ENCODE measurements around the gene NPC2.

NPC2 gene

GRCh38 chr14:74502236-74503019 is 9.3 kb upstream of the NPC2 start:
- TF ChIP-seq FOXP2 (optimal IDR thresholded peaks at IDR 0.05; ENCODE audit: borderline replicate concordance, extremely low read depth, extremely low read length, insufficient read depth): no peak
- no peak for TF ChIP-seq REST (IDR thresholded peaks at IDR 0.05; ENCODE audit: insufficient read depth in 1 of 2, low read depth in 2 of 2, low read length in 2 of 2)
- TF ChIP-seq SIN3A (IDR thresholded peaks at IDR 0.05; ENCODE audit: borderline replicate concordance, insufficient read depth, low read length): no peak
- TF ChIP-seq TAF1 (IDR thresholded peaks at IDR 0.05; ENCODE audit: borderline replicate concordance, insufficient read depth, low read length): no peak
- no peak for TF ChIP-seq POLR2AphosphoS5 (IDR thresholded peaks at IDR 0.05; ENCODE audit: low read depth, low read length)

DNA sequence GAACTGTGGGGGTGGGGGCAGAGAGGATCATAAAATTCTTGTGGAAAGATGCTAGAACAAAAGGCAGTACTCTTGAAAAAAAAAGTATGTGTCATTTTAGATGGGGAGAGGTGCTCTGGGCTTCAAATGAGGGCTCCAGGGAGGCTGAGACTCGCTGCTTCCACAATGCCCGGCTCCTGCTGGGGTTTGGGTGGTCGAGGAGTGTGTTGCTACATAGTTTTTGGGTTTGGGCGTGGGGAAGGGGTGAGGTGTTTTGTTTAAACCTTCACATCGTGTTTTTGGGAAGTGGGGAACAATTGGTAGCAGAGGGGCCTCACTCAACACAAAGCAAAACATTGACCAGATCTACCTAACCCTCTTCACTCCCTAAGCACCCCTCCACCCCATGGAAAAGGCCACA is 8.6 kb upstream of the NPC2 start:
- no peak for TF ChIP-seq FOXP2 (optimal IDR thresholded peaks at IDR 0.05; ENCODE audit: borderline replicate concordance, extremely low read depth, extremely low read length, insufficient read depth)

DNA sequence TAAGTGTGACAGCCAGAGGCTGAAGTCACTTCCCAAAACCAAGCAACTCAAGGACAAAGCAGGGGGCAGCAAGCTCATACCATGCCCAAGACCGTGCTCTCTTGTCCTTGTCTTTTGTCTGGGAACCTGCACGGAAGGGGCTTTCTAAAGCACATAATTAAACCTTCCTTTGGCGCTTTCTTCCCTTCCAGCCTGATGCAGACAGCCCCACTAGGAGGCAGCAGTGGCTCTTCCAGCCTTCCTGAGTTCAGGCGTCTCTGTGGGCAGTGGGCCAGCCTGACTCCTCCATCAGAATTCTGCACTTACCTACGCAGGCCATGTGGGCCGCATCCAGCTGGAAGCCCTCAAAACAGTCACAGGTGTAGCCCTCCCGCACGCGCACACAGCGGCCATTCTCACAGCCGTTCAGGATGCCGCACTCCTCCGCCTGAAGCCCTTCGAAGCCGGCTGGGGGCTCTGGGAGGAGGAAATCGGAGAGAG is 8.1 kb upstream of the NPC2 start:
- no peak for TF ChIP-seq REST (IDR thresholded peaks at IDR 0.05; ENCODE audit: insufficient read depth in 1 of 2, low read depth in 2 of 2, low read length in 2 of 2)
- no peak for TF ChIP-seq POLR2AphosphoS5 (IDR thresholded peaks at IDR 0.05; ENCODE audit: low read depth, low read length)
- TF ChIP-seq TAF1 (IDR thresholded peaks at IDR 0.05; ENCODE audit: borderline replicate concordance, insufficient read depth, low read length): no peak

DNA sequence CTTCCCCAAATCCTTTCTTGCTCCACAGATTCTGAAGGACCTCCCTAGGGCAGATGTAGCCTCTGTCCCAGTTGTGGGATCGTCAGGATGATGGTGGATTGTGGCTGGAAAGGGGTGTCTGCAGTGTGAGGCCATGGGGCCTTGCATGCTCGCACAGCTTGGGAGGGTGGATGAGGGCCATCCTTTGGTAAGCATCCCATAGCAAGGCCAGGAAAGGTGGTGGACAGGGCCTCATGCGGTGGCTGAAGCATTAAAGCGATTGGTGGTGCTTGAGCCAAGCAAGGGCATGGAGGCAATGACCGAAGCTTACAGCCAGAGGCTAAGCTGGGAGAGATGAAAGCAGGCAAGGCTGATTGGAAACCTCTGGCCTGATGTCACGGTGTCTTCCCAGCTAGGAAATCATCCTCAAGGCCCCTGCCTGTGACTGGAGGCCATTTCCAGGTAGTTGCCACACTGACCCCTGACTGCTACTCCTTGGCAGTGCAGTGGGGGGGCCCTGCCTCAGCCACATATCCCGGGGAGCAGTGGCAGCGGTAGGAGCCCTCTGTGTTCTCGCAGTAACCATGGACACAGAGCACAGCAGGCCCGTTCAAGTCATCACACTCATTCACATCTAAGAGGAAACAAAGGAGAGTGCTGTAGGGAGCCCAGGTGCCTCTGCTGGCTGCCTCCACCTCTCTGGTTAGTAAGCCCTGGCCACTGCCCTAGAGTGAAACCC is 7.5 kb upstream of the NPC2 start:
- TF ChIP-seq REST (IDR thresholded peaks at IDR 0.05; ENCODE audit: insufficient read depth in 1 of 2, low read depth in 2 of 2, low read length in 2 of 2) (no peak), SIN3A (IDR thresholded peaks at IDR 0.05; ENCODE audit: borderline replicate concordance, insufficient read depth, low read length) (no peak), TAF1 (IDR thresholded peaks at IDR 0.05; ENCODE audit: borderline replicate concordance, insufficient read depth, low read length) (no peak), FOXP2 (optimal IDR thresholded peaks at IDR 0.05; ENCODE audit: borderline replicate concordance, extremely low read depth, extremely low read length, insufficient read depth) (no peak), POLR2AphosphoS5 (IDR thresholded peaks at IDR 0.05; ENCODE audit: low read depth, low read length) (no peak)

GRCh38 chr14:74495356-74495755 is 2.3 kb upstream of the NPC2 start:
- TF ChIP-seq SIN3A (IDR thresholded peaks at IDR 0.05; ENCODE audit: borderline replicate concordance, insufficient read depth, low read length) (no peak), TAF1 (IDR thresholded peaks at IDR 0.05; ENCODE audit: borderline replicate concordance, insufficient read depth, low read length) (no peak), FOXP2 (optimal IDR thresholded peaks at IDR 0.05; ENCODE audit: borderline replicate concordance, extremely low read depth, extremely low read length, insufficient read depth) (no peak), REST (IDR thresholded peaks at IDR 0.05; ENCODE audit: insufficient read depth in 1 of 2, low read depth in 2 of 2, low read length in 2 of 2) (no peak), POLR2AphosphoS5 (IDR thresholded peaks at IDR 0.05; ENCODE audit: low read depth, low read length) (no peak)
